Natural killer cell (primary cell): ENCODE results near the gene DICER1. TPM values are rescaled to one million over a fixed set of nuclear protein-coding genes. Genes with fewer than 3 reads are reported as not detected.

Experiments used
- ATAC-seq, 3 donors: fragments of 150-1000 bp in 2 of 3; fragments of 200-7000 bp in 1 of 3; cut with Tn5 transposase; 1 replicate in 1 of 3; 2 replicates in 2 of 3; pipeline ENCODE4 v1.10.0; 2021; ENCODE audit warnings: mild to moderate bottlenecking in 2 of 3, moderate library complexity in 2 of 3
- DNase-seq, 2 donors: peaks; one replicate each; pipeline versions ENCODE4 v3.0.0 to v3.0.0-alpha.2; 2013 to 2021; ENCODE audit warnings: mixed read lengths in 1 of 2
- H3K27ac ChIP-seq: one replicate; pipeline ENCODE4 v1.5.1; 2013; ENCODE audit warnings: mild to moderate bottlenecking, low read length
- H3K27me3 ChIP-seq: one replicate; pipeline ENCODE4 v1.6.1; 2013; ENCODE audit warnings: low read length; ENCODE audit not compliant: control insufficient read depth, insufficient read depth
- H3K36me3 ChIP-seq: one replicate; pipeline ENCODE4 v1.6.1; 2013; ENCODE audit warnings: low read length; ENCODE audit not compliant: control insufficient read depth, insufficient read depth
- H3K4me1 ChIP-seq: one replicate; pipeline ENCODE4 v1.6.1; 2013; ENCODE audit warnings: low read length; ENCODE audit not compliant: control insufficient read depth, insufficient read depth
- H3K4me3 ChIP-seq: one replicate; pipeline ENCODE4 v1.5.1; 2013; ENCODE audit warnings: low read length
- H3K9me3 ChIP-seq: one replicate; pipeline ENCODE4 v1.6.1; 2013; ENCODE audit warnings: low read length; ENCODE audit not compliant: control insufficient read depth, insufficient read depth
- H3K27ac Mint-ChIP-seq, 2 donors: one replicate each; pipeline ENCODE4 v1.8.0; 2022; ENCODE audit warnings: mild to moderate bottlenecking in 2 of 2, mixed read lengths in 2 of 2, moderate library complexity in 1 of 2
- H3K27me3 Mint-ChIP-seq, 2 donors: one replicate each; pipeline ENCODE4 v1.8.0; 2022; ENCODE audit warnings: low read depth in 2 of 2, mixed read lengths in 2 of 2
- H3K36me3 Mint-ChIP-seq: one replicate; pipeline ENCODE4 v1.8.0; 2022; ENCODE audit warnings: mixed read lengths
- H3K4me1 Mint-ChIP-seq, 2 donors: one replicate each; pipeline ENCODE4 v1.8.0; 2022; ENCODE audit warnings: mixed read lengths in 2 of 2
- H3K4me3 Mint-ChIP-seq: one replicate; pipeline ENCODE4 v1.8.0; 2022; ENCODE audit warnings: mild to moderate bottlenecking, moderate library complexity, mixed read lengths
- H3K9me3 Mint-ChIP-seq, 2 donors: one replicate each; pipeline ENCODE4 v1.8.0; 2022; ENCODE audit warnings: mixed read lengths in 2 of 2
- WGBS: methylation state at CpG from one replicate; pipeline ENCODE4 v1.1.7; 2013; ENCODE audit warnings: missing lambda C conversion rate; ENCODE audit not compliant: insufficient coverage; 5-methylcytosine and 5-hydroxymethylcytosine counted together
- intact Hi-C: fragments of 100-400 bp; cut with micrococcal nuclease; formaldehyde crosslinking; loops from one replicate; pipeline ENCODE4 v1.14.2; 2022
- total RNA-seq, 4 donors: library from RNA; stranded (reverse); fragments of 120-200 nt in 1 of 4; gene quantifications; one replicate each; pipeline versions ENCODE4 v1.2.3 to v1.2.4, GENCODE V29; 2013 to 2022
- TF ChIP-seq, protein P1 (sequence below): fragments of 200-600 bp; IDR thresholded peaks from one replicate; pipeline ENCODE4 v1.8.0; 2022; ENCODE audit warnings: antibody characterized with exemption

Gene DICER1
- total RNA-seq, 3 donors from 2014 or later (not counting 1 experiment from before 2014, with no cell fraction given): 47.7 to 59.3 (median 52.9) TPM

DNA sequence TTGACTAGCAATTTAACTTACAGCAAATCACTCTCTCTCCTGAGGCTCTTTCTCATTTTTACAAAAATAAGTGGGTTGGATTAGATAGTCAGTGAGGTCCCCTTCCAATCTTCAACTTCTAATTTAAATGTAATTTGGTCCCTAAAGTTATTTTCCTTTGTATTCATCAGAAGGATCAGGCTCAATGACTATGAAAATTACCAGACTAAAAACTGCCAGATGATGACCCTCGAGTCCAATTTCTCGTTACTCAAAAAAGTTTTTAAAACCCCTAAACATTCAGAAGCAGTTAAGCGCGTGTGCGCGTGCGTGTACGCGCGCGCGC is 34.7 kb downstream of the DICER1 start:
- no peak for DNase-seq
- H3K27ac ChIP-seq: no peak overlapping the region
- no peaks in the 10 kb centered on the region for H3K27me3 ChIP-seq
- Mint-ChIP-seq H3K27ac (peak overlapping the region in 1 of 2 donors; percentile 29), H3K27me3 (no peaks in the 10 kb centered on the region), H3K36me3 (peaks cover 26% of the 10 kb centered on the region), H3K4me1 (peaks cover 6 to 23% of the 10 kb centered on the region in 2 donors), H3K4me3 (no peak overlapping the region), H3K9me3 (no peaks in the 10 kb centered on the region)
- no peak overlapping the region for H3K4me3 ChIP-seq
- no peaks in the 10 kb centered on the region for H3K4me1 ChIP-seq
- no peak for ATAC-seq
- intact Hi-C loops: no loop called here
- TF ChIP-seq, protein P1, sequence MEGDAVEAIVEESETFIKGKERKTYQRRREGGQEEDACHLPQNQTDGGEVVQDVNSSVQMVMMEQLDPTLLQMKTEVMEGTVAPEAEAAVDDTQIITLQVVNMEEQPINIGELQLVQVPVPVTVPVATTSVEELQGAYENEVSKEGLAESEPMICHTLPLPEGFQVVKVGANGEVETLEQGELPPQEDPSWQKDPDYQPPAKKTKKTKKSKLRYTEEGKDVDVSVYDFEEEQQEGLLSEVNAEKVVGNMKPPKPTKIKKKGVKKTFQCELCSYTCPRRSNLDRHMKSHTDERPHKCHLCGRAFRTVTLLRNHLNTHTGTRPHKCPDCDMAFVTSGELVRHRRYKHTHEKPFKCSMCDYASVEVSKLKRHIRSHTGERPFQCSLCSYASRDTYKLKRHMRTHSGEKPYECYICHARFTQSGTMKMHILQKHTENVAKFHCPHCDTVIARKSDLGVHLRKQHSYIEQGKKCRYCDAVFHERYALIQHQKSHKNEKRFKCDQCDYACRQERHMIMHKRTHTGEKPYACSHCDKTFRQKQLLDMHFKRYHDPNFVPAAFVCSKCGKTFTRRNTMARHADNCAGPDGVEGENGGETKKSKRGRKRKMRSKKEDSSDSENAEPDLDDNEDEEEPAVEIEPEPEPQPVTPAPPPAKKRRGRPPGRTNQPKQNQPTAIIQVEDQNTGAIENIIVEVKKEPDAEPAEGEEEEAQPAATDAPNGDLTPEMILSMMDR: no peak
- peaks cover 50% of the 10 kb centered on the region for H3K36me3 ChIP-seq
- 93% methylated on average over 7 of the region's 12 CpGs for WGBS
- H3K9me3 ChIP-seq: no peaks in the 10 kb centered on the region

DNA sequence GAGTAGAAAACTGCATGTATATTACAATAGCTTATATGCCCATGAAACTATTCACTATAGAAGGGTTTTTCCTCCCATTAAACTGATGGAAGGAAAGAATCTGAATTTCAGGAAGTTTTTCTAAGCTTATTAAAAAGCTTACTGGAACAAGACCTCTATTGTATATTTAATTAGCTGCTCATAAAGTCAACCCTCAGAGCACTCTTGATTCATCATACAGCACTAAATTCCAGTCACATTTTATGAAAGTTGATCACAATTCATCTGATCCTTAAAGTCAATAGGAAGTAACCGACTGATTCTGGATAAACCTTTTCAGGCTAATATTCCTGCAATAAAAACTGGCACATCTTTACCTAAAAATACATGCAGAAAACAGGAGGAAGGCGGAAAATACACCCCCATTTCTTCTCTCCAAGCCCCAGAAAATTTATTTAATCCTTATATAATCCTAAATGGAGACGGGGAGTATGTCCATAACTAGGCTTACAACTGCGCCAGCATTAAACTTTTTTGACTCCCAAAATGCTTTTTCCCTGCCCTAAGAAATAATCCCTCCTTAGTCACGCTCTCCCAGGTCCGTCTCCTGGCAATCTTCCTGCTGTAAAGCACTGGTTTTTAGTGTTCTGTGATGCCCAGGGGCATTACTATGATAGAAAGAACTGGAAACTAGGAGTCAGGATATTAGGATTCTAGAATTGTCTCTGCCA is 35.3 kb downstream of the DICER1 start:
- Mint-ChIP-seq H3K4me1 (peaks cover 6 to 23% of the 10 kb centered on the region in 2 donors), H3K27ac (peak overlapping the region in 1 of 2 donors; percentile 29), H3K27me3 (no peaks in the 10 kb centered on the region), H3K9me3 (no peaks in the 10 kb centered on the region), H3K36me3 (peaks cover 26% of the 10 kb centered on the region), H3K4me3 (no peak overlapping the region)
- DNase-seq (no peak), ATAC-seq (no peak)
- Histone ChIP-seq H3K36me3 (peaks cover 54% of the 10 kb centered on the region), H3K4me1 (no peaks in the 10 kb centered on the region), H3K27ac (no peak overlapping the region), H3K4me3 (no peak overlapping the region), H3K9me3 (no peaks in the 10 kb centered on the region), H3K27me3 (no peaks in the 10 kb centered on the region)
- TF ChIP-seq, protein P1: no peak
- intact Hi-C loops: no loop called here
- 98% methylated on average over 5 of the region's 6 CpGs for WGBS

DNA sequence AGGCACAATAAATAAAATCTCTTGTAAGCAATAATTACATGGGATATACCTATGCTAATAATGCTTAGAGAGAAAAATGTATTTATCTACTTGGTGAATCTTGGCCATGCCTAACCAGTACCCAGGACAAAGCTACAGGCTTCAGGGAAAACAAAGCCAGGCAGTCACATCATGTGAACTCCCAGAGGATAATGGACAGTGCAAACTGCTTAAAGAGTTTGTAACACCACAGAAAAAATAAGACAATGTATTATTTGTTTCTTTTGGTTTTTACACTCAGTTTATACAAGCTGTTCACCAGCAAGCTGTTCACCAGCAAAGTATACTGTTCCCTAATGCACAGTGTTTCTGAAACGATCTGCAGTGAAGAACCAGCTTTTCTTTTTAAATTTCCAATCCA is 38.0 kb downstream of the DICER1 start:
- H3K4me1 ChIP-seq: no peaks in the 10 kb centered on the region
- H3K36me3 ChIP-seq: peaks cover 57% of the 10 kb centered on the region
- Mint-ChIP-seq H3K27ac (no peak overlapping the region), H3K36me3 (peaks cover 29% of the 10 kb centered on the region), H3K9me3 (no peaks in the 10 kb centered on the region), H3K4me3 (no peak overlapping the region), H3K4me1 (peaks cover 6 to 18% of the 10 kb centered on the region in 2 donors), H3K27me3 (no peaks in the 10 kb centered on the region)
- no peak for DNase-seq
- no CpG with 5 or more reads among the region's 1 CpG for WGBS
- no peaks in the 10 kb centered on the region for H3K27me3 ChIP-seq
- H3K27ac ChIP-seq: no peak overlapping the region
- ATAC-seq: no peak
- intact Hi-C loops: no loop called here
- no peak overlapping the region for H3K4me3 ChIP-seq
- TF ChIP-seq, protein P1: no peak
- H3K9me3 ChIP-seq: no peaks in the 10 kb centered on the region
